HUES6 (cell line): ENCODE measurements around the gene FLT1.

Experiments used
- H3K27ac ChIP-seq: 2 replicates; pipeline ENCODE4 v1.7.0; 2013; ENCODE audit warnings: low read depth, mild to moderate bottlenecking, low read length, inconsistent platforms
- H3K27me3 ChIP-seq: 2 replicates; pipeline ENCODE4 v1.6.1; 2013; ENCODE audit warnings: low read length; ENCODE audit not compliant: control insufficient read depth, insufficient read depth
- H3K36me3 ChIP-seq: 2 replicates; pipeline ENCODE4 v1.6.1; 2013; ENCODE audit warnings: low read length; ENCODE audit not compliant: control insufficient read depth, insufficient read depth
- H3K4me1 ChIP-seq: 2 replicates; pipeline ENCODE4 v1.6.1; 2013; ENCODE audit warnings: low read length; ENCODE audit not compliant: control insufficient read depth, insufficient read depth
- H3K4me3 ChIP-seq: 2 replicates; pipeline ENCODE4 v1.5.1; 2013; ENCODE audit warnings: low read depth, low read length
- H3K9ac ChIP-seq: one replicate; pipeline ENCODE4 v1.6.1; 2013; ENCODE audit warnings: mild to moderate bottlenecking, low read length
- H3K9me3 ChIP-seq: 2 replicates; pipeline ENCODE4 v1.6.1; 2013; ENCODE audit warnings: low read depth, low read length; ENCODE audit not compliant: control insufficient read depth, insufficient read depth

Gene FLT1

GRCh38 chr13:28526876-28527275 is 31.9 kb upstream of the FLT1 start:
- Histone ChIP-seq H3K36me3 (no peaks in the 10 kb centered on the region), H3K9me3 (no peaks in the 10 kb centered on the region), H3K4me3 (no peak overlapping the region), H3K4me1 (peaks cover 17% of the 10 kb centered on the region), H3K27ac (no peak overlapping the region), H3K9ac (no peak overlapping the region), H3K27me3 (peaks cover 17% of the 10 kb centered on the region)

- no peaks in the 10 kb centered on the region for H3K27me3 ChIP-seq
- H3K9ac ChIP-seq: no peak overlapping the region
Observed at GRCh38 chr13:28522871-28523270, 27.9 kb upstream of the FLT1 start.

DNA sequence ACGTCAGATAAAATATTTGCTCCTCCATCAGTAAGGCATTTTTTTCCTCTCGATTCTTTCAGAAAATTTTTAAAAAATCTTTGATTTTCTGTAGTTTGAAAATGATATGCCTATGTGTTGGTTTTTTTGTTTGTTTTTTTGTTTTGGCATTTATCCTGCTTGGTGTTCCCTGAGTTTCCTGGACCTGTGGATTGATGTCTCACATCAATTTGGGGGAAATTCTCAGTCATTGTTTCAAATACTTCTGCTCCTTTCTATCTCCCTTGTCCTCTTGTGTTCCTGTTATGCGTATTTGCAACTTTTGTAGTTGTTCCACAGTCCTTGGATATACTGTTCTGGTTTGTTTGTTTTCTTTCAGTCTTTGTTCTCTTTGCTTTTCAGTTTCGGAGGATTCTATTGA is 18.8 kb upstream of the FLT1 start:
- Histone ChIP-seq H3K36me3 (no peaks in the 10 kb centered on the region), H3K9ac (no peak overlapping the region), H3K27ac (no peak overlapping the region), H3K9me3 (no peaks in the 10 kb centered on the region), H3K27me3 (no peaks in the 10 kb centered on the region), H3K4me3 (no peak overlapping the region), H3K4me1 (no peaks in the 10 kb centered on the region)

More at GRCh38 chr13:28522871-28523270, 27.9 kb upstream of the FLT1 start:
- H3K9me3 ChIP-seq: no peaks in the 10 kb centered on the region
- no peaks in the 10 kb centered on the region for H3K36me3 ChIP-seq
- H3K4me3 ChIP-seq: no peak overlapping the region
- H3K4me1 ChIP-seq: no peaks in the 10 kb centered on the region
- no peak overlapping the region for H3K27ac ChIP-seq

DNA sequence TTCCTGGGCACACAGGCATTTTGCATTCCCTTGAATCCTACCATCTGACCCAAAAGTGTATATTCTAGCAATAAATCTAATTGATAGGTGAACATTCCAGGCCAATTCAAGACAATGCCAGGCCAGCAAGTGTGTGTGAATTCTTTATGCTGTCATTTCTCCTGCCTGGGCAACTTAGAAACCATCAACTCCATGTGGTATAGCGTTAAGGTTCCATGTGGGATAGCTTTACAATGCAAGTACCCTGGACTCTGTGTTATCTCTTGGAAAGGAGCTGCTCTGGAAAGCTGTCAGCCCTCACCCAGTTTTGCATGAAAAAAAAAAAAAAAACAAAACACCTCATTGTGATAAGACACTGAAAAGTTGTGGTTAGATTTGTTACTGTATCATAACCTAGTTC is 15.6 kb upstream of the FLT1 start:
- no peaks in the 10 kb centered on the region for H3K36me3 ChIP-seq
- H3K4me1 ChIP-seq: peaks cover under 1% of the 10 kb centered on the region; the same call in 1 of the 2 replicates
- H3K9me3 ChIP-seq: 0 out of 2 replicates have a peak, but pooled peaks cover 3% of the 10 kb centered on the region
- no peaks in the 10 kb centered on the region for H3K27me3 ChIP-seq
- H3K27ac ChIP-seq: no peak overlapping the region
- no peak overlapping the region for H3K9ac ChIP-seq
- no peak overlapping the region for H3K4me3 ChIP-seq

- Histone ChIP-seq H3K27ac (no peak overlapping the region), H3K36me3 (no peaks in the 10 kb centered on the region), H3K27me3 (no peaks in the 10 kb centered on the region), H3K9ac (no peak overlapping the region), H3K4me1 (peaks cover 3% of the 10 kb centered on the region; the same call in 1 of the 2 replicates), H3K9me3 (0 out of 2 replicates have a peak, but pooled peaks cover 3% of the 10 kb centered on the region), H3K4me3 (no peak overlapping the region)
Observed at GRCh38 chr13:28510066-28510465, 15.1 kb upstream of the FLT1 start.

- no peaks in the 10 kb centered on the region for H3K27me3 ChIP-seq
- no peak overlapping the region for H3K4me3 ChIP-seq
- no peaks in the 10 kb centered on the region for H3K36me3 ChIP-seq
- H3K27ac ChIP-seq: no peak overlapping the region
- H3K9ac ChIP-seq: no peak overlapping the region
- peaks cover 15% of the 10 kb centered on the region for H3K4me1 ChIP-seq
- H3K9me3 ChIP-seq: 0 out of 2 replicates have a peak, but pooled peaks cover 3% of the 10 kb centered on the region
Observed at GRCh38 chr13:28505543-28506135, 10.7 kb upstream of the FLT1 start.

GRCh38 chr13:28503182-28503967 is 8.4 kb upstream of the FLT1 start:
- H3K9me3 ChIP-seq: 0 out of 2 replicates have a peak, but pooled peaks cover 3% of the 10 kb centered on the region
- H3K4me1 ChIP-seq: peaks cover 15% of the 10 kb centered on the region
- no peak overlapping the region for H3K27ac ChIP-seq
- no peaks in the 10 kb centered on the region for H3K36me3 ChIP-seq
- no peaks in the 10 kb centered on the region; the same call in 1 of the 2 replicates for H3K27me3 ChIP-seq
- no peak overlapping the region for H3K9ac ChIP-seq
- H3K4me3 ChIP-seq: no peak overlapping the region

GRCh38 chr13:28501547-28501946 is 6.6 kb upstream of the FLT1 start:
- H3K4me1 ChIP-seq: peaks cover 19% of the 10 kb centered on the region
- H3K4me3 ChIP-seq: no peak overlapping the region
- no peak overlapping the region for H3K27ac ChIP-seq
- H3K9me3 ChIP-seq: 0 out of 2 replicates have a peak, but pooled peaks cover 3% of the 10 kb centered on the region
- H3K9ac ChIP-seq: no peak overlapping the region
- H3K27me3 ChIP-seq: peaks cover 17% of the 10 kb centered on the region
- no peaks in the 10 kb centered on the region for H3K36me3 ChIP-seq

DNA sequence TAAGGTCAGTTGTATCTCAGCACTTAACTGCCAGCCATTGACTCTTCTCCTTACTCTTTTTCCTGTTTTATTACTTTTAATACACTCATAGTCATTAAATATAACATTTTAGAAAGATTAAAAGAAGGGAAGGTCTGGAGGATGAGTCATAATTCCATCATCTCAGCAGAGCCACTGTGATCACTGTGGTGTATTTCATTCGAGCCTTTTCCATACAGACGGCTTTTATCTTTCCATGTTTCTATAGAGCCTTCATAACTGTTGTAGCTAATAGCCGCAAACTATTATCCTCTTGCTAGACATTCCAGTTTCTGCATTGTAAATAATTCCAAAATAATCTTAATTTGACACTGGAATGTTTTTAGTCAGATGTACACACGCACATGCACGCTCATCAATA is 4.7 kb upstream of the FLT1 start:
- Histone ChIP-seq H3K36me3 (no peaks in the 10 kb centered on the region), H3K4me3 (no peak overlapping the region), H3K9ac (no peak overlapping the region), H3K27ac (no peak overlapping the region), H3K27me3 (peaks cover 34% of the 10 kb centered on the region), H3K9me3 (no peaks in the 10 kb centered on the region), H3K4me1 (peaks cover 27% of the 10 kb centered on the region)

GRCh38 chr13:28498481-28499115 is 3.7 kb upstream of the FLT1 start:
- Histone ChIP-seq H3K9me3 (no peaks in the 10 kb centered on the region), H3K9ac (no peak overlapping the region), H3K27me3 (peaks cover 43% of the 10 kb centered on the region)

More at GRCh38 chr13:28498481-28499115, 3.7 kb upstream of the FLT1 start:
- H3K36me3 ChIP-seq: no peaks in the 10 kb centered on the region
- H3K27ac ChIP-seq: no peak overlapping the region
- H3K4me1 ChIP-seq: peaks cover 25% of the 10 kb centered on the region
- no peak overlapping the region for H3K4me3 ChIP-seq
